ENCODE results near the gene TMCO4.
A peak's percentile ranks its signal among the peaks of the same experiment; 100 is the strongest.

The TMCO4 gene

DNA sequence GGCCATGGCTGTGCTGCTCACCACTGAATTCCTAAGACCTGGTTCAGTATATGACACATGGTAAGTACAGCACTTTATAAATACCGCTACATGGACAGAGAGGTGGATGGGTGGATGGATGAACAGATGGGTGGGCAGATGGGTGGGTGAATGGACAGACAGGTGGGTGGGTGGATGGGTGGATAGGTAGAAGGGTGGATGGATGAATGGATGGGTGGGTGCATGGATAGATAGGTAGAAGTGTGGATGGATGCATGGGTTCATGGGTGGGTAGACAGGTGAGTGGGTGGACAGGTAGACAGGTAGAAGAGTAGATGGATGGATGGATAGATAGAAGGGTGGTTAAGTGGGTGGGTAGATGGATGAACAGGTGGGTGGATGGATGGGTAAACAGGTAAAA is 54.8 kb downstream of the TMCO4 start:
- no peak for DNase-seq

DNA sequence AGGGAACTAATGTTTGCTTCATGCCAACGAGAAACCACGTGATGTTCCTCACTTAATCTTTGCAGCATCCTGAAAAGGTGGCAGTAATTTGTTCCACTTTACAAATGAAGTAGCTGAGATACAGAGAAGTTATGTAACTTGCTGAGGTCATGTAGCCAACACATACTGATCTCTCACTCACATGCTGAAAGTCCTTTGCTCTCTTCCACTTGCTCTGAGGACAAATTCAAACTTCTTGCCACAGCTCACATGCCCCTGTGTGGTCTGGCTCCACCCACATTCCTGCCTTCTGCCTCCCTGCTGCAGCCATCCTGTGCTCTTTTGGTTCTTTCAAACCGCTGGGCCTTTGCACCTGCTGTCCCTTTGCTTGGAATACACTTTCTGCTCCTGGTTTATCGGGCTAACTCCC is 55.4 kb downstream of the TMCO4 start:
- no peak for DNase-seq

DNA sequence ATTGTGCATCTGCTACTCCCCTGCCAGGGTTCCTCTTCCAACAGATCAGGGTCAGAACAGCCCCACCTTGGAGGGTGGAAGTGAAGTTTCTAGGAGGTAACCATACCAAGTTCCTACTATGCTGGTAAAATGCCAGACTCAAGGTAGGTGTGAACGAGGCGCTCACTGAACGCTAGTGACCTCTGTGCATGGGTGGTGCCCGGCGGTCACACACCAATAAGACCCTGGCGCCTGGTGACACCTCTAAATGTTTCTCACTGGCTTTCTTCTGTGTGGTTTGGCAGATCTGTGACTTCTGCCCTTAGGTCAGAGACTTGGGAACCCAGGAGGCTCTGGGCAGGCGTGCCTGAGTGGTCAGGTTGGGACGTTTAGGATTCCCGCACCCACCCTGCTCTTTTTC is 55.9 kb downstream of the TMCO4 start:
- DNase-seq, result no peak

DNA sequence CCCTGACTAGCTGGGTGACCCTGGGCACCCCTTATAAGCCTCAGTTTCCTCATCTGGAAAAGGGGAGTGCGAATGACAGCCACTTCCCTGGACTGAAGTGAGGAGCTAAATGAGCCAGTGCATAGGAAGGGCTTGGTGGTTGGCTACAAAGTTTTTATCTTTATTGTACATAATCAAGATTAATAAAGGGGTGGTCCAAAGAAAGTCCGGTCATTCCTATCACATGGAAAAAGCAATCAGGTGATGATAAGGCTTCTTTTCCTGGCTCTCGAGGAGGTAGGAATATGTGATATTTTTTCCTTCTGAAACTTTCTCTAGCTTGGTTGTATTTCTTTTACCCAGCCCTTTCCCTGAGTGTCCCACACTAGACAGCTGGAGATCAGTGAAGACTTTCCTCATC is 56.5 kb downstream of the TMCO4 start:
- no peak for DNase-seq

DNA sequence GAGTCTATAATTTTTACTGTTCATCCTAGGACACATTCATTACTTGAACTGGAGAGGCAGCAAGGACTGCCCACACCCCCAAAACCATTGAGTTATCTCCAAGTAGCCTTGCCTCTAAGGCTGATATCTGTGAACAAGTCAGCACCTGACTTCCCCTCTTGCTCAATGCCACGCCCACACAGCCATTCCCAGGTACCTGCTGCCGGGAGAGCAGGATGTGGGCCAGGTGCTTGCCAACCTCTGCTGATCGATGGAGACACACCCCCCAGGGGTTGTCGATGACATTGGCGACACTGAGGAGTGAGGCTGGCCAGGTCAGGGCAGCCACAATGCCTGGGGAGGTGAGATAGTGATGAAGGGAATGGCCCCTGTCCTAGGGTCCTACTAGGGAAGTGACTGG is 60.1 kb downstream of the TMCO4 start:
- no peak for DNase-seq

DNA sequence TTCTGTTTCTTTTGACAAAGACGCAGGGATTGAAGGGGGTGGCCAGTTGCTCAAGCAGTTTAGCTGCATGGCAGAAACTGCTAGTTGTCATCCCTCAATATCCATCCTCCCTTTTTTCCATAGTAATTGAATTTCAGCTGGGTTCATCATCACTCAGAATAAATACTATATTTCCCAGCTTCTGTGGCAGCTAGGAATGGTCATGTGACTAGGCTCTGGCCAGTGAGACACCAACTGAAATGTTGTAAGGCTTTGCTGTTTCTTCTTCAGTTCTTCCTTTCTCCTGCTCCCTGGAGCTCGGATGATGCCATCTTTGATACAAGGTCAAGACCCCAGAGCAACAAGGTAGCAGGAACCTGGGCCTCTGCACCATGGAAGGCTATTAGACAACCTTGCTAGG is 61.0 kb downstream of the TMCO4 start:
- DNase-seq, result no peak

DNA sequence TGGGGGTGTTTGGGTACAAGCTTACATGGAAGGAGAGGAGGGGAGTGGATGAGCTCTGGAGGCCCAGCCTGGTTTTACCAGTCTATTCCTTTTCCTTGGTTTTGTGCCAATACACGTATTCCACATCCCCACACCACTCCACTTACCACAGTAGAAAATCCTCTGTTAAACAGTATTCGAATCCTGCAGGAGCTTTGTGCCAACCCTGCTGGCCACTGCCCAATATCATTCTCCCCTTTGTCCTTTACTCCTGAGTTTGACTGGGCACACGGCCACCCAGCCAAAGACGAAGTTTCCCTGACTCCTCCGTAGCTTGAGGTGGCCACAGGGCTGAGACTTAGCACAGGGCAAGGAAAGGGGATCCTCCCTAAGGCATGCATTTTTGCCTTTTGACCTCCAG is 61.6 kb downstream of the TMCO4 start:
- no peak for DNase-seq

DNA sequence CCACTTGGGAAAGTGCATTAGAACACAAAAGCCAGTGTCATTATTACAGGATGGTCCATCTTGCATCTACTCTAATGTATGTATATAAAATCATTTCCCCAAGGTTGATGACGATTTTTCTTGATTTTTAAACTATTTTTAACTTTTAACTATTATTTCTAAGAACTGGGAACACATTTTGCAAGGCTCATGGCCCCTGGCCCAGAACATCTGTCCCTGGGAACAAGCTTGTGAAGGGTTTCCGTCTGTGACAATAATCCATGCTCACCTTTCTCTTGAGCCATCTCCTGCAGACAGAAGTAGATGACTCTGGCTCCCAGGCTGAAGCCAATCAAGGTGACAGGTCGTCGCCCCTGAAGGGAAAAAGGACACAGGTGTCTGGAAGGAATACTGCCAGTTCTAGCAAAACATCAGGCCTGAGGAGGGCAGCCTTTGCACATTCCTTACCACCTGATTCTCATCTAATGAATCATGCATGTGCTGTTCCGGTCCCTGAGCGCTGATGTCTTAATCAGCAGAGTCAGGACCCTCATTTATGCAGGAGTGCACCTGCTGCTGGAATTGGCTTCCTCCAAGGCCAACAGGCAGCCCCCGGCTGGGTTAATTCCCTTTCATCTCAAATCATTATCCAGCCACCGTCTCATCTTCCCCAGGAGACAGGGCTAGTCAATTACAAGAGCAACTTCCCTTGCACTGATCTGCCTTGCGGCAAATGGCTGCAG is 62.5 kb downstream of the TMCO4 start:
- peak; percentile 57 to 79 for DNase-seq

DNA sequence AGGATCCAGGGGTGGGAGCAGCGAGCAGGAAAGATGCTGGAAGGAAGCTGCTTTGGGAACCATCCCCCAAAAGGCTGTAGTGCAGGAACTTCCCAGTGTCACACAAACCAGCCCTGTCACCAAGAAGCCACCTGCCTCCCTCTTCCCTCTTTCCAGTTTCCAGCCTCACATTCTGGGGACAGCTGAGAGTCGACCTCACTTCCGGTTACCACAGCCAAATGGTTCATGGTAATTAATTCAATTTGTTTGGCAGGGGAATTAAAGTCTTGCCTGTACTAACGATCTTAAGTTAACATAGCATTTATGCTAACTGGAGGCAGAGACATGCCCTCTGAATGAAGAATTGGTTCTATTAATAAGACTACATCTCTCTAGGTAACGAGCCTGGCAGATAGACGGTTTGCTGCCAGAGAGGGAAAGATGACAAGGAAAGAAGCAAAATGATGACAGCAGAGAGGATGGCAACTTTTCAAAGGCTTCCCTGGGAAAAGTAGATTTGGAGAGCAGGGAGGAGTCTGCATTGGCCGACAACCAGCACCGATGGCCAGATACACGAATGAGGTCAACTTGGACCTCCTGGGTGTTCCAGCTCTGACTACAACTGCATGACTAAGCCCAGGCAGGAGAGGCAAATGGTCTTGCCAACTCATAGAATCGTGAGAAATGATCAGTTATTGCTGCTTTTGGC is 64.1 kb downstream of the TMCO4 start:
- no peak for DNase-seq

DNA sequence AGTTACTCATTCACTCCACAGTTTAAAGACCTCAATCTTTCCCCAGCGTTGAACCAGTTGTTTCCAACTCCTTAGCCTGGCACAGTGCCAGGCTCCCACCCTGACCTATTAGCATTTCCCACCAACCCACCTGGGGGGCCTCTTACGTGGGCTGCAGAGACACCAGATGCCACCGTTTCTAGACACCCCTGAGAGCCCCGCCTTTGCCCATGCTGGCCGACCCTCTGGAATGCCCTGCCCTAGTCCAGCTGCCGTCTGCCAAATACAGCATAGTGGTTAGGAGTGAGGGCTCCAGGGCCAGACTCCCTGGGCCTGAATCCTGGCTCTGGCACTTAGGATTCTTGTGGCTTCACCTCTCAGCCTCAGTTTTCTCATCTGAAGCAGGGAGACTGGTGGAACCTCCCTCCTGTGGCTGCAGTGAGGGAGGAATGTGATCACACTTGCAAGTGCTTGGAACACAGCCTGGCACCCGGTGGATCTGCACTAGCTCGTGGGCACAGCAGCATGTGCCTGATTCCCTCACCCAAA is 65.2 kb downstream of the TMCO4 start:
- no peak for DNase-seq

DNA sequence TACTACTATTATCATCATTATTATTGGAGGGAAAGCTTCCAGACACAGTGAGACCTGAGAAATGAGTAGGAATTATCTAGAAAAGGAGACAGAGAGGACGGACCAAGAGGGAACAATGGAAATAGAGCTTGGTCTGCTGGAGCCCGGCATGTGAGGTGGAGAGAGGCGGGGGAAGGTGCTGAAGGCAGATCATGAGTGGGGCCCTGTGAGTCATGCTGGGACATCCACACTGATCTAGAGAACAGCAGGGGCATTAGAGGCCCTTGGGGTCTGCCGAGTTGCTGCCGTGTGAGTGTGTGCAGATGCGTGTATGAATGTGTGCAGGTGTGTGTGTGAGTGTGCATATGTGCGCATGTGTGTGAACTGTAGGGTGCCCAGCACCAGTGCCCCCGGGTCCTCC is 65.7 kb downstream of the TMCO4 start:
- no peak for DNase-seq

DNA sequence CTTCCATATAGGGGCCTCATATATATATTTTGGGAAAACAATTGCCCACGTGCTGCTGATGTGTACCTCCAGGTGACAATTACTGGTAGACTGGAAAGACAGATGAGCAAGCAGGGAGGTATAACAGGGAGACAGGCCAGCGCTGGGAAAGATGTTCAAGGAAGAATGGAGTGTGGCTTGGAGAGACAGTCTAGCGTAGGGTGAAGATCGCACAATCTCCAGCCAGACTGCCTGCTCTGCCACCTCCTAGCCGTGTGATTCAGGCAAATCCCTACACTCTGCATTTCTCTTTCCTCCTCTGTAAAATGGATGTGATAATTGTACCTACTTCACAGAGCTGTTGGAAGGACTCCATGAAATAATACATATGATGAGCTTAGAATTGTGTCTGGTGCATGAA is 66.1 kb downstream of the TMCO4 start:
- no peak for DNase-seq

DNA sequence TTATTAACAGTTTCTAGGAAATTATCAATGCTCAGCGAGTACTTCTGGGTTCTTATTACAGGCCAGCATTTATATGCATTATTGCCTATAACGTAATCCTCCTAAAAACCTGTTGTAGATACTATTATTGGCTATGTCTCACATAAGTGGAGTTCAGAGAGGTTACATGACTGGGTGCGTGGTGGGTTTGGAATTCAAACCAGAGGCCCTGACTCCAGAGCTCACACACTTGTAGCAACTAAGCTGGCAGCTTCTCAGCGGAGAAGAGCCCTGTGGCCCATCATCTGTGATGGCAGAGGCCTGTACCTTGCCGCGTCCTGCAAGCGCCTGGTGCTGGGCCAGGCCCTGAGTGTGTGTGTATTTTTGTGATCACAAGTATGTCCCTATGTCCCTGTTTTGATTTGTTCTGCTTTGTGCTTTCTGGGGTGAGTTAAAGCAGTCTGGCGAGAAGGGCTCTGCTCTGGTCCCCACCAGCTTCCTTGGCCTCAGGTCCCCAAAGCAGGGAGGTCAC is 68.3 kb downstream of the TMCO4 start:
- DNase-seq, result no peak

DNA sequence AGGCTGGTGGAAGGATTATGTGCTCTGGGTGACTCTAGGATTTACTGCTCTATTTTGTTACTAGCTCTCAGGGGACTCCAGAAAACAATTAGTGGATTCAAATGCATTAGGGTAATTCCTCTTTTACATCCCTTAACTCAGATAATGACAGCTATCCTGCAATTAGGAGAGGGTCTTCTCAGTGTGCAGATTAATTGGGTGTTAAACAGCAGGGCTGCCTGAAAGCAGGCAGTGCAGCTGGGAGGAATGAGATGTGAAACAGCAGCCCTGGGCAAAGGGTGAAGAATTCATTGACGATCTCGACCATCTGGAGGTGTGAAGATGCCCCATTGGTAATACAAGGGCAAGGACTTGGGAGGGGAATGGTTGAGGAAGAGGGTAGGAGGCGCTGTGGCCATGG is 68.9 kb downstream of the TMCO4 start:
- no peak for DNase-seq

DNA sequence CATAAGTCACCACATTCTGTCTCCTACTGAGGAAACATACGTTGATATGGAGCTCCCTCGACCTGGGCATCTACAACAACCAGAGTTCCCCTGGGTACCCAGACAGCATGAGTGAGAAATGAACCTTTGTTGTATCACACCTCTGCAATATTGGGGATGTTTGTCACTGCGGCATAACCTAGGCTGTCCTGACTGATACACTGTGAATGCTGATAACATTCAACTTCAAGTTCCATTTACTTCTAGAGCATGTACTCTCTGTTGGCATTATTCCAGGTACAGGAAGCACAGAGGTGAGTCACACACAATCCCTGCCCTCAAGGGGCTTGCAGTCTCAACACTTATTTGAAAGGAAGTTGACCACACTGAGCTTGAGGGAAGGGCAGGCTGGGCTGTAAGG is 69.5 kb downstream of the TMCO4 start:
- DNase-seq, result no peak

DNA sequence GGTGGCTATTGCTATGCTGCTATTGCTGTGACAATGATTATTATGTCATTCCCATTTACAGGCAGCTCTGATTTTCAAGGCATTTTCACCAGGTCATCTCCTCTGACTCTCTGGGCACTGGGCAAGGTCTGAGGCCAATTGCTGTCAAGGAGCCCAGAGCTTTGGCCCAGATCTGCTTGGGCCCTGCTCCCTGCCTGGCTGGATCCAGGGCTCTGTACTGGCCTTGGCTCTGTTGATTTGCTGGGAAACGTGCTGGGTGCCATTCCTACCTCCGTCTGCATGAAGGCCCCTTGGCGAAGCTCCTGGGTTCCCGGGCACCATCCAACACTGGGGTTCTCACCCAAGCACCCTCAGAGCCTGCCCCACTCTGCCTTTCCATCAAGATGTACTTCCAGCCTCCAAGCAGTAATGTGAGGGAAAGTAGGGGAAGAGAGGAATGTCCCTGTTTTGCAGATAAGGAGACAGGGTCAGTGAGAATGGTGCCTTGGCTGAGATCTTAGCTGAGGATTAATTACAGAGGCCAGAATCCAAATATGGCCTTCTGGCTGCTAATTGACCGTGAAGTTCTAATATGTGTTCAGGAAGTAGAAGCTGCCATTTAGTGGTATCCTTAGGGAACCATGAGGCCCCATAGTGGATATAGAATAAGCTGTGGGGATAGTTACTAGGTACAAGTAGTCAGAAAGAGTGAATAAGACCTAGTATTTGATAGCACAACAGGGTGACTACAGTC is 71.1 kb downstream of the TMCO4 start:
- DNase-seq, result no peak

DNA sequence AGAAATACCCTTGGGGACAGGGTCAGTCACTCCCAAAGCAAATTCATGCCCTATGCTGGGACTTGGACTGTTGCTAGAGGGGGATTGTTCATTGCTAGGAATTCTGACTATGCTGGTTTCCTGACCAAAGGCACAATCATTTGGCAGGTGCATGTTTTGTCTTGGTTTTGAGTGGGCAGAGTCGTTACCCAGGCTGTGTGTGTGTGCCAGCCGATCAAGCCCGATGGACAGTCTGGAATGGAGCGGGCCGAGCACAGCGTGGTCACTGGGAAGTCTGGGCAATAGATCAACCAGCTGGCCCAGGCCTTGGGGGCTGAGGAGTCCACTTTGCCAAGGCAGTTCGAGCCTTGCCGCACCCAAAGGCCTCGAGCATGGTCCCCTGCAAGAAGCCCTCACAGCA is 74.1 kb downstream of the TMCO4 start:
- DNase-seq, result no peak

DNA sequence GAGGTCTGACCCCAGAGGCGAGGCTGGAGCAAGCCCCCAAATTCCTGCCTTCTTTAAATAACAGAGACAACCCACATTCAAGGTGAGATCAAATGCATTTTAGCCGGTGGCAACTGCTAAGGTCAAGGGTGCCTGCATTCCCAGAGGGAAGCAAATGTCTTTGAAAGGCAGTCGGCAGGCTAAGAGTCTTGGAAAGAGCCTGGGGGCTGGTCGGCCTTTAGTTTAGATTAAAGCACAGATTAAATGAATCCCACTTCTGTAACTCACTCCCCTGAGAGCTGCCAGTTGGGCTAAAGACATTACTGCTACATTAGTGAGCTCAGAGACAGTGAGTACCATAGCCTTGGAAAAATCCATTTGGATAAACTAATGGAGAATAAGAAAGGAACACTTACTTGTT is 75.8 kb downstream of the TMCO4 start:
- no peak for DNase-seq

DNA sequence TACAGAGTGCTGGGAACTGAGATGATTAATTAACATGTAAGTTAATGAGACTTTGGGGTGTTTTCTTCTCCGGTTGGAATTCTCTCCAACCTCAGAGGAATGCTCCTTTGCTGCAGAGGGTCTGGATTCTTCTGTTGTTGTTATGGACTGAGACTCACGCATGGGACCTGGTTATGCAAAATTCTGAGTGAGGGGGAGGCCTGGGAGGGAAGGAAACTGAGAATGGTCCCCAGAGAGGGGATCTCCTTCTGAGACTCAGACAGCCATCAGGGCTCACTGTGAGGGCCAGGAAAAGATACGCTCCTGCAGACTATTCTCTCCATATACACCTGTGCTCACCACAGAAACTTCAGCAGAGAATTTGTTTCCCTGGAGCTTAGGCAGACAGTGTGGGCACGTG is 78.7 kb downstream of the TMCO4 start:
- no peak for DNase-seq

DNA sequence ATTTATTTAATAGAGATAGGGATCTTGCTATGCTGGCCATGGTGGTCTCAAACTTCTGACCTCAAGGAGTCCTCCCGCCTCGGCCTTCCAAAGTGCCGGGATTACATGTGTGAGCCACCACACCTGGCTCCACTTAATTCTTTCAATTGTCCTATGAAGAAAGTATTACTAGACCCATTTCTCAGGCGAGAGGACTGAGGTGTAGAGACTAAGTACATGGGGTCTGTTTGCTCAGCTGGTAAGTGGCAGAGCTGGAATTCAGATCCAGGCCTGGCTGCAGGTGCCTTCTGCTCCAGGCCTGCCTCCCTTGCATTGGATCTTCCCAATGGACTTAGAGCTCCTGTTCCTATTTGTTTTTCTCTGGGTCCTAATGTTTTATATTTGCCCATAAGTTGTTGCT is 79.5 kb downstream of the TMCO4 start:
- DNase-seq, result no peak

DNA sequence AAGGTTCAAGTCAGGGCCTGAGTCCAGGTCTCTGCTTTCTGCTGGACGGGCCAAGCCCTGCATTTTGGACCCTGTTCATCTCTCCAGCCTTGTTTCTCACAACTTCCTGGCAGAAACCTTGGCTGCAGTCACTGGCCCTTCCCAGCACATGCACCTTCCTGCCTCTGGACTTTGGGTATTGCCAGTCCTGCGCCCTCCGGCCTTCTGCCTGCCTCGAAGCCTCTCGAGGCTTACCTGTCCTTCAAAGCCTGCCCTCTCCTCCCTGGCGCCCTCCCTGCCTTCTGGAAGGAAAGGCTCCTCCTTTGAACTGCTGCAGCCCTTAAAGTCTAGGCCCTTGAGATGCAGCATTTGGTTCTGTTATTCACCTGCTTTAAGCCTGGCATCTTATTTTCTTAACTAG is 82.2 kb downstream of the TMCO4 start:
- no peak for DNase-seq

DNA sequence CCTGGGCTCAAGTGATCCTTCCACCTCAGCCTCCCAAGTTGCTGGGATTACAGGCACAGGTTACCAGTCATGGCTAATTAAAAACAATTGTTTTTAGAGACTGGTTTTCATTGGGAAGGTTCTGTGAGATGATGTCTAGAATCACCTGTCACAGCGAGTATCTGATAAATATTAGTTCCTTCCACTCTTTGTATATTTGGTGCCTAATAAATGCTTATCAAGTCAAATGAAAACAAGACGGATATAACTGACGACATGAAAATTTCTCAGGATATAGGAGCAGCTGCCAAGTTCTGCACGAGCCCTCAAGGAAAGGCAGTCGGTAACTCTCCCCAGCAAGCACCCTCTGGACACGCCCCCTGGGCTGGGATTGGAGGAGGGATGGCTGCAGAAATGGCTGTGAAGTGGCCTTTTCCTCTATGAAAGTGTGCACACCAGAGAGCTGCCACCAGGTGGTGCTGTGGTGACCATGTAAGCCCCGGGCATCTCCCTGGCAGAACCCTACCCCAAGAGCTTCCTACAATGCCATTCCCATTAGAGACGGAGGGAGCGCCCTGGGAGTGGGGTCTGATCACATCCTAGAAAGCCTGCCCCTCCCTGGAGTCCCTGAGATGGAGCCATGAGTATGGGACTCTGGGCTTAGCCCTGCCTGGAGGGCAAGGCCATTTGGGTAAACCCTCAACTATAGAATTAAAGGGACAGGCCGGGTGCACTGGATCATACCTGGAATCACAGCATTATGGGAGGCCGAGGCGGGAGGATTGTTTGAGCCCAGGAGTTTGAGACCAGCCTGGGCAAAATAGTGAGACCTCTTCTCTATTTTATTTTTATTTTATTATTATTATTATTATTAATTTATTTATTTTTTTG is 84.1 kb downstream of the TMCO4 start:
- DNase-seq, result peak; percentile 85 to 93

DNA sequence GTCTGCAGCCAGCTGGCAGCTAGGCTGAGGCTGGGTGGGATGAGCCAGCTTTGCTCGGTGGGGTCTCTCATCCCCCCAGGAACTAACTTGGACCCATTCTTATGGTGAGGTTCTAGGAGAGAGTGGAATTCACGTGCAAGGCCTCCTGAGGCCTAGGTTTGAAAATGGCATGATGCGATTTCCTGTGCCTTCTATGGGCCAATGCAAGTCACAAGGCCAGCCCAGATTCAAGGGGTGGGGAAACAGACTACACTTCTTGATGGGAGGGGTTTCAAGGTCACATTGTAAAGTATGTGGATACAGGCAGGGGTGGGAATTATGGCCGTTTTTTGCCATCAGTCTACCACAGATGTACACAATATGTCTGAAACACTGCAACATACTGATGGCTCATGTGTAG is 86.8 kb downstream of the TMCO4 start:
- DNase-seq, result no peak

All from NCI-H526 (cell line).